HG02970 (cell line): ENCODE measurements around the gene TAS2R39.

ENCODE experiments used
- ATAC-seq: cut with Tn5 transposase; IDR thresholded peaks from one replicate; pipeline ENCODE4 v1.9.1; 2021; ENCODE audit warnings: mild to moderate bottlenecking, moderate library complexity, moderate number of reproducible peaks; ENCODE audit not compliant: unreplicated experiment, low FRiP score

Gene TAS2R39

DNA sequence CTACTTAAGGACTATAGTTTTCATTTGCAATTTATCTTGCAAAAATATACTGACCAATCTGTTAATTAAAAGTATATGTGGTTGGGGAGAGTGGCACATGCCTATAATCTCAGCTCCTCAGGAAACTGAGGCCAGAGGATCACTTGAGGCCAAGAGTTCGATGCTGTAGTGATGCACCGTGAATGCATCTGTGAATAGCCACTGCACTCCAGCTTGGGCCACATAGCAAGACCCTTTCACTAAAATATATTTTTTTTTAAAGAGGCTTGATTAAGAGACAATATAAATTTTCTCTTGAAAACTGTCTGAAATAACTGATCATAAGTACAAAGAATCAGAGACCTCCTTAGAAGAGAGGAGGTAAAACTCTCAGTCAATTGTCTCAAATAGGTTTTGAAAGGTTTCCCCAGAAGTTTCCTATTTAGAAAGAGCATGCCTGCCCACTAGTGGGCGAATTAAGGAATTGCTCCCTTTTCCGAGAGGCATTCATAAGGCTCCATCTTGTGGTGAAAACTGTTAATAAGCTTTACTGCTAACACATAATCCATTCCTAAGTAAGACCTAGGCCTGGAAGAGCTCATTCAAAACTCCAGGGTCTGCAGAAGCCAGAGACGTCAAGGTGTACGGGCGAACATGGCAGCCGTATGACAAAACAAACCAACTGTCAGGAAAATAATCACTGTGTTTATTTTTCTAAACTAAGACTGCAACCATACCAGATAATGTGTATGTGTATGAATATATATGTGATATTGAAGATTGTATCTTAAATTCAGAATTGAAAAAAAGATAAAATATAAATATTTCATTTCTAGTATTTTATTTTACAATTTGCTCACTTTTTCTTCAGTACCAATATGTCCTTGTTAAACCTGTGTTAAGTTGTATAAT, 31.8 kb downstream of the TAS2R39 start:
- ATAC-seq, result peak; percentile 89

DNA sequence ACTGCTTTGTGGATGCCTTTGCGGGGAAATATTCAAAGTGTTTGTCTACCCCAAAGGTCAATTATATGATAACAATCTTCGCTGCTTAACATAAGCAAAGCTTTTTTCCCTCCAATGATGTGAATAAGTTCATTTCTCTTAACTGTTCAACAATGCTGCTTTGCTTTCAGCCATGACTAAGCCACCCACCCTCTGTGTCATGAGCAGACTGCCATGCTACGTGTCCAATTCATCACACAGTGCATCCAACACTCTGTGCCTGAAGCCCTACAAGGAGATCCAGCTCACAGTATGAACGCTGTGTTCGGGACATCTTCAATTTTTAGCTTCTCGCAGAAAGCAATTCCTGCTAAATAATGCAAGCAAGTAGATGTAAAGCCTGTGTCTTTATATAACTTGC, 32.9 kb downstream of the TAS2R39 start:
- no peak for ATAC-seq

DNA sequence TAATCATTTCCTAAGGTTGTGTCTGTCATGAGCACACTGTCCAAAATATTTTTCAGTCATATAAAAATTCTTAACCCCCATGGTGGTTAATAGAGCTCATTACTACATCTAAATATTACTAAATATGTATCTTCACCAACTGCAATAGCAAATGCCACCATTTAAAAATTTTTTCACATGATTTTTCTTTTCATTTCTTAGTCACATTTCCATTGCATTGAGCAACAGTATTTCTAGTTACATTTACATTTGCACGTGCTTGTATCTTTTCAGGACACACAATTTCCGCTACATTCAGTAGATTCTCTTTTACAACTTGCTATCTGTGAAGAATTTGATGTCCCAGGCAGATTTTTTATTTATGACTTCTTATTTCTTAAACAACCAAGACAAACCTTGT, 33.5 kb downstream of the TAS2R39 start:
- ATAC-seq, result no peak

DNA sequence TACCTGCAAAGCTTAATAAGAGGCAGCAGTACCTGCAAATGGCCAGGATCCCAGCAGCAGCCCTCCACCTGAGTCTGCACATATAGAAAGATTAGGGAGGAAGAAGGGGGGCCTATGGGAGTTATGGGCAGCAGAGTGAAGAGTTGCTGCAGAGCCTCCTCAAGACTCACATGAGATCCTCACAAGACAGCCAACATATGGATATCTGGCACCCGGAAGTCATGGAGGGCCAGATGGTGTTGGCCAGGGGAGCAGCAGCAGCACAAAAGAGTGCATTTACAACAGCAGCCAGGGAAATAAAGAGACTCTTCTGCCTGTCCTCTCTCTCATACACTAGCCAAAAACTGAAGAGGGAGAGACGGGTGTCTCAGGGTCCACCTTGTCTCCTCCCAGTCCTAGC, 34.6 kb downstream of the TAS2R39 start:
- no peak for ATAC-seq

DNA sequence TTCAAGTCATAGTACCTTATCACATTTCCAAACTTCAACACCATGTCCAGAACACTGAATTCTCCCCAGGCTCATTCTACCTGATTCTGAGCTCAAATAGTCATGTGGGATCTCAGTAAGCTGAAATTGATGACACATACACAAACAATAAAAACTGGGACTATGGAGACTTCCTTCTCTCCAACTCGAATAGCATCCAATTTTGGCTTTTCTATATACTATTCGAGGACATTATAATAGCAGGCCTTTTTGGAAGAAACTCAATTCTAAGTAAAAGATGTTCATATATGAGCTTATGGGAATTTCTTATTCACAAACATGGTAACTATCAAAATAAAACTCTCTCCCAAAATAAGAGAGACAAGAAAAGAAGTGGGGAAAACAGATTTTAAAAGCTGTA, 38.1 kb downstream of the TAS2R39 start:
- no peak for ATAC-seq

DNA sequence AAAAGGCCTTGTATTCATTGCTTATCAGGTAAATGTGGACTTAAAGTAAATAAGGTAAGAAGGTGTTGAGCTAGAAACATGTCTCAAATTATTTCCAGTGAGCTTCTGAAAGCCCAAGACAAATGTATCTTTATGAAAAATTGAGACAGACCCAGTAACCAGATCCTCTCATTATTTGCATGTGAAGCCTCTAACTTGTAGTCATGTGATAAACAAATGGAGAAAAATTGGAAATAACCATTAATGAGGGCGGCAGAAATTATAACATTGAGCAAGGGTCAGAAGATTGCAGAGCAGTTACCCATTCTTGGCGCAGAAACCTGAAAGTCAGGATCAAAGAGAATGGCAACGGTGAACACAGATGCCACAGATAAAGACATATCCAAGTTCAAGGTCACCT, 38.5 kb downstream of the TAS2R39 start, which contains the start of gene TAS2R40:
Gene TAS2R40, plus strand, starts transcription at position 301 of the 400 bp plus-strand sequence. Its CDS starts 42 bp downstream, at position 343.
- ATAC-seq, result no peak

DNA sequence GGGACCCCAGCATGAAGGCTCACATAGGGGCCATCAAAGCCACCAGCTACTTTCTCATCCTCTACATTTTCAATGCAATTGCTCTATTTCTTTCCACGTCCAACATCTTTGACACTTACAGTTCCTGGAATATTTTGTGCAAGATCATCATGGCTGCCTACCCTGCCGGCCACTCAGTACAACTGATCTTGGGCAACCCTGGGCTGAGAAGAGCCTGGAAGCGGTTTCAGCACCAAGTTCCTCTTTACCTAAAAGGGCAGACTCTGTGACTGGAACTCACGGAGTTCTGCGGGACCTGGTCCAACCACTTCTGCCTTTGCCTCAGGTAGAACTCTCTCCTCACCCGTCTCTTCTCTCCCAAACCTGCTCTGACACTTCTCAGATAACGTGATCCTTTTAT, 39.6 kb downstream of the TAS2R39 start:
- no peak for ATAC-seq

DNA sequence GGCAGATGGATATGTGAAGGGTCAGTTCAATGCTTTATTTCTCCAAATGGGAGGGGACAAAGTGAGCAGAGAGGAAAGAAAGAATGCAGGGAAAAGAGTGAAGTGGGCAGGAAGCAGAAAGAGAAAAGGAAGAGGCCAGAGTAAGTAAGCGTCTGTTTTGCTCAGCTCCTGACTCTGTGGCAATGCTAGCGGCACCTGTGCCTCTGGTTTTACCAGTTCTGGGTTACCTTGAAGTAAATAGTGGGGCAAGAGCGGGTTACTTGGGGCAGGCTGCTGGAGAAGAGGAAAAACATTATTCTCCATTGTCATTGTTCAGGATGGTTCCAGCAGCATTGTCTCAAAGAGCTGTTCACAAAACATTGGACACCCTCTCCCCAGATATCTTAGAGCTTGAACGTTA, 40.6 kb downstream of the TAS2R39 start:
- no peak for ATAC-seq

DNA sequence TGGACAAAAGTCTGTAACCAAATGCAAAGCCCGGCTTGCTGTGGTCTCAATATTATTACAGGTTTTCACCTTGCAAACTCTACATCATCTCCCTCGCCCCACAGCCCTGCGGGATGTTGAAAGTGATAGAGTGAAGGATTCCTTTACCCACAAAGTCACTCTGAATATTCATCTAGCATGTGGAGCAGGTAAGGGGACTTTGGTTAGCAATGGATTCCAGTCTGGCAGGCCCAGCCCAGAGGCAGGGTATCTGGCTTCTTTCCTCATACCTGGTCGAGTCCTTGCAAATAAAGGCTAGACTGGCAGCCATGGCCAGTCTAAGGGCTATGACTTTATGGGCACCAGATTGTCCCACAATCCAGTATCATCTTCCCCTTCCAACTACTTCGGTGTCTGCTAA, 41.8 kb downstream of the TAS2R39 start:
- ATAC-seq, result no peak

DNA sequence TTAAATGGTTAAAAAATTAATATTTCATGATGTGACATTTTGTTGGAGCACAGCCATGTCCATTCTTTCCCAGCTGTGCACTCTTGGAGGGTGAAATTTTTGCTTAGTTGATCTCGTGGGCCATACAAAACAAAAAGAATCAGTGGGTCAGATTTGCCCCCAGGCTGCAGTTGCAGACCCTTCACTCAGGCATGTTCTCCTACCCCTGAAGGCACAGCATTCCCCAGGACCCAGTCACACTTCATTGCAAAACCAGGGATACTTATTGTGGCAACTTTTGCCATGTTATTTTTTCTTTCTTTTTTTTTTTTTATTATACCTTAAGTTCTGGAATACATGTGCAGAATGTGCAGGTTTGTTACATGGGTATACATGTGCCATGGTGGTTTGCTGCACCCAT, 44.6 kb downstream of the TAS2R39 start:
- no peak for ATAC-seq

DNA sequence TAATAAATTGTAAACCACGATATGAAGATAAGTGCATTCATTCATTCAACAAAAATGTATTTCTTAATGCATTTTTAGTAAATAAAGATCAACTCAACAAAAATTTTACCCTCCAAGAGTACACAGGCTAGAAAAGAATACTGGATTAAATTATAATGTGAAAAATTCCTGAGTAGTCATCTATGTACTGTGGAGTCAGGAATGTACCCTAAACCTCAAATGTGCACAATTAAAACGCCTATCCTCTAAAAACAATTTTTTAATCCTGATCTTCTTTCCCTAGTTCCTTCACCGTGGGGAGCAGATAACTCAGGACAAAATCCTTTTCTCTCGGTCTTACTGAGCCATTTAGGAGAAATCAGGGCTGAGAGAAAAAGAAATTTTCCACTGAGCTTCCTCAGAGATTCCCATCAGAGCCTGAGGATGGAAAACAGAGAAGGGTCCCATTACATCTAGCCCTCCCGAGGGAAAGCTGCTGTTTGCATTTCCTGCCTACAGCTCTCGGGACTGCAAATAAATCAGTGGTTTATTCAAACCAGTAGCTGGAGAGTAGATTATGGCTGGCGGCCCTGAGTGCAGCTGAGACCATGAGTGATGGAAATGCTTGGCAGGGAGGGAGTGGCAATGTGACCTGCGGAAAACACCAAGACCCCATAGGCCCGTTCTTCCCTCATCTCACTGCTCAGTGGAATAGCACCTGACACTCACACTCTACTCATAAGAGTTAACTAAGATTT, 46.0 kb downstream of the TAS2R39 start:
- ATAC-seq, result no peak

DNA sequence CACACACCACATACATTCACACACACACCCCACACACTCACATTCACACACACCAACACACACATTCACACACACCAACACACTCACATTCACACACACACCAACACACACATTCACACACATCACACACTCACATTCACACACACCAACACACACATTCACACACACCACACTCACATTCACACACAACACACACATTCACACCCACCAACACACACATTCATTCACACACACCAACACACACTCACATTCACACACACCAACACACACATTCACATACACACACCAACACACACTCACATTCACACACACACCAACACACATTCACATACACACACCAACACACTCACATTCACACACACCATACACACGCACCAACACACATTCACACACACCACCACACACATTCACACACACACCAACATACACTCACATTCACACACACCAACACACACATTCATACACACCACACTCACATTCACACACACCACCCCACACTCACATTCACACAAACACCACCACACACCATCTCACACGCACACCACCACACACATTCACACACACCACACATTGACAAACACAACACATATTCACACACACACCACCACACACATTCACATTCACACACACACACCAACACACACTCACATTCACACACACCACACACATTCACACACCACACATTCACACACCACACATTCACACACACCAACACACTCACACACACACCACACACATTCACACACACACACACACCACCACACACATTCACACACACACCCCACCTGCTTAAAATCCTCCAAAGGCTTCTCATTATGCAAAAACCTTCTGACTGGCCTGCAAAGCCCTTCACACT, 47.6 kb downstream of the TAS2R39 start:
- ATAC-seq, result no peak
